Measurements from ENCODE around the gene CLCN6.

- TF ChIP-seq POLR2A (IDR thresholded peaks at IDR 0.05; ENCODE audit: low read length) (no peak), GATA1 (IDR thresholded peaks at IDR 0.05; ENCODE audit: low read depth, low read length) (no peak)
Measured at GRCh38 chr1:11877074-11877473, 71.1 kb downstream of the CLCN6 start.
